LoVo (cell line): ENCODE results near the gene RHOV.

ENCODE experiments used
- DNase-seq: peaks from one replicate; pipeline ENCODE4 v3.0.0-alpha.2; 2016; ENCODE audit warnings: low spot score

The RHOV gene

GRCh38 chr15:40873694-40874561 lies at the start of gene RHOV:
RHOV (minus strand) TSS chr15:40874234; CDS start chr15:40874139, 95 bp downstream.
- DNase-seq, result peak; percentile 92

DNA sequence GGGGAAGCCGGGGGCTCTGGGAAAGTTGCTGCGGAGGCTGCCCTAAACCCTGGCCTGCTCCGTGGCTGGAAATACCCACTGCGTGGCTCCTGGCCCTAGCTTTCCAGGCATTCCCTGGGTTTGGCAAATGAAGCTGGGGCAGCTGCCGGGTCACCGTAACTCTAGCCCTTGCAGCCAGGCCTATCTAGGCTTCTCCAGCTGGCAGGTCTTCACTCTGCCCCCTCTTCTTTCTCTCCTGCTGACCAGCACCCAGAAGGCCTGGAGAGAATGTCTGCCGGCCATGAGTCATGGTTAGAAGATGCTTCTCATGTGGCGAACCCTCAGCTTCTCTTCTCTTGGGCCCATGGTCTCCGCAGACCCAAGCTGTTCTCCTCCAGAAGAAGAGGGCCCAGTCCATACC lies 49.5 kb upstream of the RHOV start:
- DNase-seq, result no peak

- DNase-seq, result no peak
Observed at GRCh38 chr15:40922608-40923005, 48.6 kb upstream of the RHOV start.

- no peak for DNase-seq
Observed at GRCh38 chr15:40921949-40922607, 48.0 kb upstream of the RHOV start.

GRCh38 chr15:40918799-40919392 lies 44.9 kb upstream of the RHOV start:
- DNase-seq, result no peak

DNA sequence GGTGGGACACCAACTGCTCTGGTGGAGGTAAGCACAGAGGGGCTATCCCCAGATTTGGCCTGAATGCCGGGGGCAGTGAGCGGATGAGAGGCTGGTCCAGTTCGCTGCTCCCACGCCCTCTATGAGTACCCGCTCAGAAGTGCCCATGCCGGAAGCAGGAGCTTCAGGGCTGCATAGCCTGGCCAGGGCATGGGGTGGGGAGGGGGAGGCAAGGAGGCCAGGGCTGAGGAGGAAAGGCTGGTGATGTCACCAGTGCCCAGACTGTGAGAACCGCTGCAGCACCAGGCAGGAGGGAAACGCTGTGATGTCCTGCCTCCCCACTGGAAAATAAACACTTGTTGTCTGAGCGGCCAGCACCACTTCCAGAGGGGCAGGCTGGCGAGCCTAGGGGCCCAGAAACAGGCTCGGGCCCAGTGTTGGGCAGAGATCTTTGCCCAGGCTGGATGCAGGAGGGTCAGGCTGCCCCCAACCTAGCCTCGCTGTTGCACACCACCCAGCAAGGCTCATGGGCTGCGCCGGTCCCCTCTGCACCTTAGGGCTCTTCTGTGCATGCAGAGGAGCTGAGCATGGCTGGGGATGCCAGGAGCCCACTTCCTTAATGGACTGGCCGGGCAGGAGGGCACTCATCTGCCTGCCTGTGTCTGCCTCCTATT lies 44.2 kb upstream of the RHOV start:
- no peak for DNase-seq

GRCh38 chr15:40917585-40917984 lies 43.6 kb upstream of the RHOV start:
- no peak for DNase-seq

DNA sequence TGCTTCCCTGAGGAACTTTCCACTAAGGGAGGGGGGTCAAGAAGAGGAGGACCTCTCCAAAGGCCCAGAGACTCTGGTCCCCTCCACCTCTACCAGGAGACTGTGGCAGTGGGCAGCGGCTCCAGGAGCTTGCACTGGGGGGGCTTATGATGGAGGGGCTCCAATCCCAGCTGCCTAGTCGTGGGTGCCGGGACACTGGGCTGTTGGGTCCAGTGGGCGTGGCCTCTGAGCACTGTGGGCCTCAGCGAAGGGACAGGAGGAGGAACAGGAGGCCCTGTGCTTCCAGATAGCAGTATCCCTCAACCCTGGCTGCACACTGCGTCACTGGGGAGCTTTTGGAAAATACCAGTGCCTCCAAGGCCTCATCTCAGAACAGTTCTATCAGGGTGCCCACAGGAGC lies 41.6 kb upstream of the RHOV start:
- DNase-seq, result no peak

- DNase-seq, result no peak
Observed at GRCh38 chr15:40915116-40915661, 41.2 kb upstream of the RHOV start.

- no peak for DNase-seq
Observed at GRCh38 chr15:40914486-40914885, 40.5 kb upstream of the RHOV start.

DNA sequence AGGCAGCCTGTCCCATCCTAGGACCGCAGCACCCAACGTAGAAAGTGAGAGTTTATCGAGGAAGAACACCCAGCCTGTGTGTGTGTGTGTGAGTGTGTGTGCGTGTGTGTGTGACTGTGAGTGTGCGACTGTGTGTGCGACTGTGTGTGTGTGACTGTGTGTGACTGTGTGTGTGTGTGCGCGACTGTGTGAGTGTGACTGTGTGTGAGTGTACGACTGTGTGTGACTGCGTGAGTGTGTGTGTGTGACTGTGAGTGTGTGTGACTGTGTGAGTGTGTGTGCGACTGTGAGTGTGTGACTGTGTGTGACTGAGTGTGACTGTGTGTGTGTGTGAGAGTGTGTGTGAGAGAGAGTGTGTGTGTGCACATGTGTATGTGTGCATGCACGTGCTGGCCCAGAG lies 40.0 kb upstream of the RHOV start:
- DNase-seq, result no peak

DNA sequence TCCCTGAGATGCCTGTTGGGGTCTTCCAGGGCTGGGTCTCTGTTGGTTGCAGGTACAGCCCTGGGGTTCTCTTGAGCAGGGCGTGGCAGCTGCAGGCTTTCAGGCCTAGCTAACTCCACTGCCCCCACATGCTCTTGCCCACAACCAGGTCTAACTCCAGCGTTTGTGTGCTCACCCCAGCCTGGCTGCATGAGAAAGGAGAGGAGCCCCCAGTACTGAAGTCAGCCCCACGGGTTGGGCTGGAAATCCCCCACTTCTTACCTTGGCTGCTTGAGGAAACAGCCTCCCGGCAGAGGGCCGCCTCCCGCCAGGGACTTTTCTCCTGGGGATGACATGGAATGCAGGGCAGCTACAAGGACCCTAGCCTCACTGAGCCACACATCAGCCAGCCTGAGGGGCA lies 38.4 kb upstream of the RHOV start:
- DNase-seq, result no peak

DNA sequence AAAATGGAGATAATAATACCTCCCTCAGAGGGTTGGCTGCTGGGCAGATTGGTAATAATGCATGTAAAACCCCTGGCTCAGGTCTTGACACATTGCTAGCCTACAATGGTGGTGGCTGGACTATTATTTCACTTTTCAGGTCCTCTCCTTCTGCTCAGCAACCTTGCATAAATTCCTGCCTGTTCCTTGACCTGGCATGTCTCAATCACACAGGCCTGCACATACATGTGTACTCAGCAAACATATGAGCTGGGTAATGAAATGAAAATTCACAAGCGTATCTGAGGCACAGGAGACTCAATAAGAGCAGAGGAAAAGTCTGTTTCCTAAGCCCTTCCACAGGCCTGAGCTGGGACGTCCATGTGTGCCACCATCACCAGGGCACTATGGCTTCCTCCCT lies 37.7 kb upstream of the RHOV start:
- DNase-seq, result no peak

GRCh38 chr15:40911141-40911540 lies 37.1 kb upstream of the RHOV start:
- DNase-seq, result no peak

DNA sequence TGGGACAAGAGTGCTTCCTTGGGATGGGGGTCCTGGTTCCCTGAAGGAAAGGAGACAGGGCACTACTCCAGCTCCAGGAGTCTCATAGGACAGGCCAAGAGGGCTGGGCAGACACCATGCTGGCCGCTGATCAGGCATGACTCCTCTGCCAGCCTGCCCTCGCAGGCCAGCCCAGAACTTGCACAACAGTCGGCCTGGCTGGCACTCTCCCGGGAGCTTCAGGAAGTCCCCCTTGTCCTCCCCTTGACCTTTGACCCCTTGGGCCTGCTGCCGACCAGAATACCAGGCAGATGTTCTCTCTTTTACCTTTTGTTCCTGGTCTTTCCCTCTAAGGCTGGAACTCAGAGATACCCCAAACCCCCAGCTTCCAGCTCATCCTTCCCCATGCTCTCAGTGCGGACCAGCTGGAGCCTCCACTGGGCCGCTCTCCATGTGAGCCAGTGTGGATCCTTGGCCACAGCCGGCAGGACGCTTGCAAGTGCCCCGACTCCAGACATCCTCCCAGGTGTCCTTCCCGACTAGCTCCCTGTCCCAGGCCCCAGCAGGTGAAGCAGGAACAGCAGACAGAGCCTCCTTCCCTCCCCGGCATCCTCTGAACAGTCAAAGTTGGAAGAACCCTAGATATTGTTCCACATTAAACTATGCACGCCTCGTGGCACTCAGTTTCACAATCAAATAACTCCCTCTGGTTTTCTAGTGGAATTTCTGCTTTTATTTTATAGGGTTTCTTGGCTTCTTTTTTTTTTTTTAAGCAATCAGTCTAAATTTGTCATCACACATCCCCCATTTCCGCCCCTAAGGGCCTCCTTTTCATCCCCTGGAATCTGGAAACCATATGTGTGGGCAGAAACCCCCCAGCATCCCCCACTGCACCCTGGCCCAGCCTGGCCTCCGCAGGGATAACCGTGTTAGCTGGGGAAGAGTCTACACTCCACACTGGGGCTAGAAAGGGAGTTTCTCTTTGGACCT lies 35.9 kb upstream of the RHOV start:
- DNase-seq, result no peak

GRCh38 chr15:40908095-40908494 lies 34.1 kb upstream of the RHOV start:
- no peak for DNase-seq

GRCh38 chr15:40906991-40907802 lies 33.2 kb upstream of the RHOV start:
- DNase-seq, result no peak

- peak; percentile 91 for DNase-seq
Observed at GRCh38 chr15:40906091-40906990, 32.3 kb upstream of the RHOV start.

DNA sequence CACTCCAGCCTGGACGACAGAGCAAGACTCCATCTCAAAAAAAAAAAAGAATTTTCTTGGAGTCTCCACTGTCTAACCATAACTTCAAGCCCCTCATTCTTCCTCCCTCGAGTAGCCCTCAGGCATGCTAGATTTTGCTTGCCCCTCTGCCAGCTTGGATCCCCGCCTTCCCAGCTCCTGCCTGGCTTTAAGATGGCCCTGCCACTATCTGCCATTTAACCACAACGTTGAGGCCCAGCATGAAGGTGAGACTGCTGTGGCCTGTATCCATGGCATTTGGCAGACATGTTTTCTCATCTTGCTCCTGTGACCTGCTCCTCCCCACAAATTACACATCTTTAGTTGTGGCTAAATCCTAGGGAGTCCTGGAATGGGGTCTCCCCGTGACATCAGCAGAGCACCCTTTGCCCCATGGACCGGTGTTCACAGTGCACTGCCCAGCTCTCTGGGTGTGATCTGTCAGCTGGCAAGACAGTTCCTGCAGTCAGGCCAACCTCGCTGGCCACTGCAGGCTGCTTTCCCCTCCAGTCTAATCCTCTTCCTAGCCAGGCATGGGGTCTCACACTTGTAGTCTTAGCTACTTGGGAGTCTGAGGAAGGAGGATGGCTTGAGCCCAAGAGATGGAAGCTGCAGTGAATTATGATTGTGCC lies 30.6 kb upstream of the RHOV start:
- no peak for DNase-seq
